ENCODE data around the gene DDAH1.

GRCh38 chr1:85360730-85361493 lies 104.0 kb downstream of the DDAH1 start:
- TF ChIP-seq CTCF (IDR thresholded peaks at IDR 0.05) (no peak), RCOR1 (IDR thresholded peaks at IDR 0.05; ENCODE audit: low read depth, low read length) (no peak)
